ENCODE data around the gene NUCB1.

The NUCB1 gene

GRCh38 chr19:48968179-48968661 is 68.1 kb downstream of the NUCB1 start:
- in situ Hi-C loops (cut with MboI; ENCODE audit: low pct_unique_long_range_greater_than_20kb, low sequenced_read_pairs), result no loop called here
- DNase-seq, result no peak

DNA sequence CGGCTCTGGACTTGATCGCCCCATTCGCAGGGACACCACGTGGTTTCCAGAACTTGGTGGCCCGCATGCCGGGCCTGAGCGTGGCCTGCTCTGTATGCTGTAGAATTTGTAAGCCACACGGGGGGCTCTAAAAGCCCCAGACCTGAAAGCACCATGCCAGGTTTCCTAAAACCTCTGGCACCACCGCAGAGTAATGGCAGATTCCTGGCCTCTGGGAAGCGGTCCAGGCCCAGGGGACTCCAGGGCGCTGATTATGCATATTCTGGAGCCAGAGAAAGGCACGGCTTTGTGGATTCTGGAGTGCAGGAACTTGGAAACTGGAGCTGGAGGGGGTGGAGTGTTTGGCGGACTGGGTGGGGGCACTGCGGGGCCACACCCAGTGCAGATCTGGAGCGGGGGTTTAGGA is 68.7 kb downstream of the NUCB1 start:
- in situ Hi-C loops (cut with MboI; ENCODE audit: low pct_unique_long_range_greater_than_20kb, low sequenced_read_pairs), result no loop called here
- DNase-seq, result no peak

- in situ Hi-C loops (cut with MboI; ENCODE audit: low pct_unique_long_range_greater_than_20kb, low sequenced_read_pairs), result no loop called here
- no peak for DNase-seq
Measured at GRCh38 chr19:48969276-48970138, 69.4 kb downstream of the NUCB1 start.

- in situ Hi-C loops (cut with MboI; ENCODE audit: low pct_unique_long_range_greater_than_20kb, low sequenced_read_pairs), result no loop called here
- no peak for DNase-seq
Measured at GRCh38 chr19:48970139-48970766, 70.1 kb downstream of the NUCB1 start.

- DNase-seq, result peak; percentile 93
- in situ Hi-C loops (cut with MboI; ENCODE audit: low pct_unique_long_range_greater_than_20kb, low sequenced_read_pairs), result no loop called here
Measured at GRCh38 chr19:48970923-48971395, 70.8 kb downstream of the NUCB1 start.

All from KBM-7 (cell line).